Neural cell (in vitro differentiated cells): ENCODE results near the gene UQCR11. TPM values are rescaled to one million over a fixed set of nuclear protein-coding genes. Genes with fewer than 3 reads are reported as not detected.

ENCODE experiments used
- H2AFZ ChIP-seq: fragments of 200-600, 300-800 bp; sonication (generic), shearing (Covaris generic); 2 replicates; pipeline ENCODE4 v1.6.0; 2014; ENCODE audit warnings: low read depth, mild to moderate bottlenecking, antibody characterized with exemption, low read length, moderate library complexity
- H3F3A ChIP-seq: fragments of 200-600 bp; shearing (Covaris generic); 2 replicates; pipeline ENCODE4 v1.6.1; 2016; ENCODE audit warnings: mild to moderate bottlenecking, moderate library complexity, mixed read lengths, antibody characterized with exemption, low read length; ENCODE audit not compliant: insufficient read depth, poor library complexity, severe bottlenecking
- H3K27ac ChIP-seq: fragments of 200-600, 300-800 bp; sonication (generic), shearing (Covaris generic); 2 replicates; pipeline ENCODE4 v1.5.1; 2014; ENCODE audit warnings: mild to moderate bottlenecking, low read length, moderate library complexity
- H3K27me3 ChIP-seq: fragments of 300-800, 200-600 bp; sonication (generic), shearing (Covaris generic); 2 replicates; pipeline ENCODE4 v1.6.0; 2014; ENCODE audit warnings: mild to moderate bottlenecking, low read depth, low read length, moderate library complexity; ENCODE audit not compliant: insufficient read depth
- H3K36me3 ChIP-seq: fragments of 300-800, 200-600 bp; sonication (generic), shearing (Covaris generic); 2 replicates; pipeline ENCODE4 v1.5.1; 2014; ENCODE audit warnings: mild to moderate bottlenecking, antibody characterized with exemption, low read length, moderate library complexity; ENCODE audit not compliant: insufficient read depth
- H3K4me2 ChIP-seq: fragments of 300-800, 200-600 bp; sonication (generic), shearing (Covaris generic); 2 replicates; pipeline ENCODE4 v1.6.0; 2014; ENCODE audit warnings: mild to moderate bottlenecking, low read length
- H3K4me3 ChIP-seq: fragments of 300-800, 200-600 bp; sonication (generic), shearing (Covaris generic); 2 replicates; pipeline ENCODE4 v1.5.1; 2014; ENCODE audit warnings: mild to moderate bottlenecking, low read length, moderate library complexity
- H3K79me2 ChIP-seq: fragments of 200-600 bp; shearing (Covaris generic); replicated peaks from 2 replicates; pipeline ENCODE4 v1.6.0; 2014; ENCODE audit warnings: mild to moderate bottlenecking, low read length, moderate library complexity; ENCODE audit not compliant: insufficient read depth
- H3K9ac ChIP-seq: fragments of 300-800, 200-600 bp; sonication (generic), shearing (Covaris generic); 2 replicates; pipeline ENCODE4 v1.6.1; 2016; ENCODE audit warnings: mild to moderate bottlenecking, low read length, mixed read lengths
- H3K9me2 ChIP-seq: fragments of 200-600 bp; shearing (Covaris generic); 2 replicates; pipeline ENCODE4 v1.6.1; 2016; ENCODE audit warnings: mild to moderate bottlenecking, low read length, mixed read lengths; ENCODE audit not compliant: insufficient read depth
- H3K9me3 ChIP-seq: fragments of 200-600, 300-800 bp; sonication (generic), shearing (Covaris generic); 2 replicates; pipeline ENCODE4 v1.6.1; 2016; ENCODE audit warnings: mild to moderate bottlenecking, mixed run types, low read length, moderate library complexity, mixed read lengths
- H4K20me1 ChIP-seq: fragments of 200-600 bp; shearing (Covaris generic); 2 replicates; pipeline ENCODE4 v1.6.1; 2016; ENCODE audit warnings: mild to moderate bottlenecking, mixed run types; ENCODE audit not compliant: insufficient read depth
- CTCF ChIP-seq: fragments of 450-650 bp; IDR thresholded peaks from 2 replicates; pipeline ENCODE4 v1.5.1; 2014; ENCODE audit warnings: antibody characterized with exemption, mild to moderate bottlenecking, moderate library complexity; ENCODE audit not compliant: poor library complexity, severe bottlenecking
- EP300 ChIP-seq: fragments of 450-650 bp; conservative IDR thresholded peaks from 2 replicates; pipeline ENCODE4 v1.6.1; 2014; ENCODE audit warnings: antibody characterized with exemption, mild to moderate bottlenecking, moderate library complexity; ENCODE audit not compliant: poor library complexity, severe bottlenecking
- EZH2 ChIP-seq: fragments of 200-600, 300-800 bp; shearing (Covaris generic), sonication (generic); IDR thresholded peaks from 2 replicates; pipeline ENCODE4 v1.6.1; 2014; ENCODE audit warnings: antibody characterized with exemption, low read length, borderline replicate concordance, mild to moderate bottlenecking; ENCODE audit not compliant: insufficient read depth, poor library complexity, severe bottlenecking
- MXI1 ChIP-seq: fragments of 450-650 bp; conservative IDR thresholded peaks from 2 replicates; pipeline ENCODE4 v1.6.1; 2014; ENCODE audit warnings: antibody characterized with exemption, mild to moderate bottlenecking; ENCODE audit not compliant: poor library complexity, severe bottlenecking
- POLR2AphosphoS5 ChIP-seq: IDR thresholded peaks from 2 replicates; pipeline ENCODE4 v1.6.1; 2012
- RAD21 ChIP-seq: fragments of 450-650 bp; conservative IDR thresholded peaks from 2 replicates; pipeline ENCODE4 v1.6.1; 2014; ENCODE audit warnings: antibody characterized with exemption, mild to moderate bottlenecking, moderate library complexity
- REST ChIP-seq: IDR thresholded peaks from 2 replicates; pipeline ENCODE4 v1.6.1; 2012; ENCODE audit warnings: borderline replicate concordance
- SMC3 ChIP-seq: fragments of 450-650 bp; conservative IDR thresholded peaks from 2 replicates; pipeline ENCODE4 v1.6.1; 2014; ENCODE audit warnings: antibody characterized with exemption, mild to moderate bottlenecking, moderate library complexity; ENCODE audit not compliant: poor library complexity
- TAF1 ChIP-seq: IDR thresholded peaks from 2 replicates; pipeline ENCODE4 v1.6.1; 2012; ENCODE audit warnings: low read depth
- polyA plus RNA-seq: library from polyadenylated mRNA; depleted of rRNA; stranded (reverse); fragments of >200 nt; gene quantifications from 2 replicates; pipeline ENCODE4 v1.2.3, GENCODE V29; 2014

The UQCR11 gene
- polyA plus RNA-seq, 1 donor from 2014 or later, result 204 TPM

GRCh38 chr19:1616875-1617274, 11.6 kb upstream of the UQCR11 start:
- Histone ChIP-seq H3K9ac (no peak overlapping the region), H3K4me2 (no peak overlapping the region), H3F3A (no peaks in the 10 kb centered on the region), H3K36me3 (peaks cover 11% of the 10 kb centered on the region), H4K20me1 (no peaks in the 10 kb centered on the region), H3K27ac (no peak overlapping the region), H3K4me3 (no peak overlapping the region), H3K9me3 (no peaks in the 10 kb centered on the region), H2AFZ (no peak overlapping the region), H3K9me2 (no peaks in the 10 kb centered on the region), H3K27me3 (no peaks in the 10 kb centered on the region), H3K79me2 (no peaks in the 10 kb centered on the region)
- no peak for TF ChIP-seq POLR2AphosphoS5
- TF ChIP-seq CTCF, result no peak
- no peak for TF ChIP-seq TAF1
- TF ChIP-seq EZH2, result no peak
- no peak for TF ChIP-seq REST
- TF ChIP-seq EP300, result no peak
- TF ChIP-seq MXI1, result no peak
- no peak for TF ChIP-seq RAD21
- no peak for TF ChIP-seq SMC3

GRCh38 chr19:1616396-1616795, 11.1 kb upstream of the UQCR11 start:
- no peak overlapping the region for H3K27ac ChIP-seq
- H4K20me1 ChIP-seq, result no peaks in the 10 kb centered on the region
- H3K4me2 ChIP-seq, result no peak overlapping the region
- H3K27me3 ChIP-seq, result no peaks in the 10 kb centered on the region
- no peaks in the 10 kb centered on the region for H3K79me2 ChIP-seq
- no peaks in the 10 kb centered on the region for H3K9me2 ChIP-seq
- no peak overlapping the region for H3K9ac ChIP-seq
- H3K4me3 ChIP-seq, result no peak overlapping the region
- H3K9me3 ChIP-seq, result no peaks in the 10 kb centered on the region
- TF ChIP-seq RAD21, result no peak
- TF ChIP-seq POLR2AphosphoS5, result no peak
- no peak for TF ChIP-seq CTCF
- no peak for TF ChIP-seq TAF1
- no peak for TF ChIP-seq REST
- TF ChIP-seq MXI1, result no peak
- no peak for TF ChIP-seq EP300
- no peak for TF ChIP-seq EZH2
- no peak for TF ChIP-seq SMC3
- H3K36me3 ChIP-seq, result peaks cover 11% of the 10 kb centered on the region
- no peak overlapping the region for H2AFZ ChIP-seq
- no peaks in the 10 kb centered on the region for H3F3A ChIP-seq
